GM19328 (cell line): ENCODE measurements around the gene NOC2L.

ENCODE experiments used
- ATAC-seq: cut with Tn5 transposase; IDR thresholded peaks from one replicate; pipeline ENCODE4 v1.9.1; 2021; ENCODE audit warnings: mild to moderate bottlenecking, moderate library complexity; ENCODE audit not compliant: unreplicated experiment

NOC2L gene

GRCh38 chr1:958823-959730 lies at the start of gene NOC2L:
Gene NOC2L, minus strand, starts transcription at chr1:959256. Its CDS starts 16 bp downstream, at chr1:959240.
- ATAC-seq: peak; percentile 55

- ATAC-seq: no peak
Measured at GRCh38 chr1:1006305-1007159, 47.5 kb upstream of the NOC2L start.

GRCh38 chr1:1005774-1006304 lies 46.8 kb upstream of the NOC2L start:
- ATAC-seq: no peak

GRCh38 chr1:1004780-1005697 lies 46.0 kb upstream of the NOC2L start:
- no peak for ATAC-seq

GRCh38 chr1:1004420-1004779 lies 45.3 kb upstream of the NOC2L start:
- ATAC-seq: no peak

GRCh38 chr1:1003618-1004419 lies 44.8 kb upstream of the NOC2L start:
- ATAC-seq: no peak

GRCh38 chr1:1001057-1001783 lies 42.2 kb upstream of the NOC2L start:
- no peak for ATAC-seq

GRCh38 chr1:1000357-1001056 lies 41.5 kb upstream of the NOC2L start:
- no peak for ATAC-seq

GRCh38 chr1:999725-1000356 lies 40.8 kb upstream of the NOC2L start, which contains the start of gene HES4:
Gene HES4, minus strand, starts transcription at chr1:1000097. Its CDS starts 124 bp downstream, at chr1:999973.
- no peak for ATAC-seq

- ATAC-seq: no peak
Measured at GRCh38 chr1:998995-999724, 40.1 kb upstream of the NOC2L start.

GRCh38 chr1:998745-998994 lies 39.6 kb upstream of the NOC2L start:
- ATAC-seq: no peak

- no peak for ATAC-seq
Measured at GRCh38 chr1:997993-998744, 39.1 kb upstream of the NOC2L start.

- ATAC-seq: no peak
Measured at GRCh38 chr1:997713-997992, 38.6 kb upstream of the NOC2L start.

GRCh38 chr1:996851-997712 lies 38.0 kb upstream of the NOC2L start:
- ATAC-seq: no peak

- no peak for ATAC-seq
Measured at GRCh38 chr1:995665-996633, 36.9 kb upstream of the NOC2L start.
